Naive B cell (primary cell): ENCODE data around the gene EXOC6B. TPM values are rescaled to one million over a fixed set of nuclear protein-coding genes. Genes with fewer than 3 reads are reported as not detected.

ENCODE experiments used
- ATAC-seq, 2 donors: fragments of 150-1000 bp; cut with Tn5 transposase; 2 replicates each; pipeline ENCODE4 v1.10.0; 2021; ENCODE audit warnings: low read depth in 2 of 2, mild to moderate bottlenecking in 2 of 2, moderate library complexity in 2 of 2
- DNase-seq: peaks from one replicate; pipeline ENCODE4 v3.0.0; 2022
- H3K27ac Mint-ChIP-seq, 6 donors: one replicate each; pipeline ENCODE4 v1.8.0; 2020 to 2022; ENCODE audit warnings: mild to moderate bottlenecking in 6 of 6, mixed read lengths in 6 of 6, moderate library complexity in 5 of 6, inconsistent platforms in 2 of 6
- H3K27me3 Mint-ChIP-seq, 3 donors: one replicate each; pipeline ENCODE4 v1.8.0; 2021 to 2022; ENCODE audit warnings: mixed read lengths in 3 of 3, mild to moderate bottlenecking in 1 of 3
- H3K36me3 Mint-ChIP-seq, 2 donors: one replicate each; pipeline ENCODE4 v1.8.0; 2020 to 2022; ENCODE audit warnings: mixed read lengths in 2 of 2, inconsistent platforms in 1 of 2, mild to moderate bottlenecking in 1 of 2
- H3K4me1 Mint-ChIP-seq, 3 donors: one replicate each; pipeline ENCODE4 v1.8.0; 2020 to 2022; ENCODE audit warnings: mixed read lengths in 3 of 3, inconsistent platforms in 1 of 3, mild to moderate bottlenecking in 1 of 3, moderate library complexity in 1 of 3
- H3K4me3 Mint-ChIP-seq, 8 donors: one replicate each; pipeline ENCODE4 v1.8.0; 2020 to 2022; ENCODE audit warnings: mild to moderate bottlenecking in 8 of 8, mixed read lengths in 8 of 8, moderate library complexity in 8 of 8, inconsistent platforms in 2 of 8
- H3K9me3 Mint-ChIP-seq, 7 donors: one replicate each; pipeline ENCODE4 v1.8.0; 2020 to 2022; ENCODE audit warnings: mixed read lengths in 7 of 7, mild to moderate bottlenecking in 5 of 7, inconsistent platforms in 2 of 7, moderate library complexity in 1 of 7
- polyA plus RNA-seq, 6 donors: library from polyadenylated mRNA; unstranded; fragments of 300-500 nt; fragmentation: Illumina TruSeq; gene quantifications; one replicate each; pipeline ENCODE4 v1.2.3, GENCODE V29; 2021; ENCODE audit warnings: low read depth in 6 of 6

The EXOC6B gene
- polyA plus RNA-seq, 6 donors from 2014 or later, result 1.8 to 3.0 (median 2.6) TPM; not detected in 1

GRCh38 chr2:72800492-72800891 is 25.3 kb downstream of the EXOC6B start:
- peaks cover 0 to 5% (median 2%) of the 10 kb centered on the region in 3 donors for H3K4me1 Mint-ChIP-seq
- H3K4me3 Mint-ChIP-seq, result no peak overlapping the region
- no peak overlapping the region for H3K27ac Mint-ChIP-seq
- no peaks in the 10 kb centered on the region for H3K9me3 Mint-ChIP-seq
- H3K36me3 Mint-ChIP-seq, result peaks cover 5 to 7% of the 10 kb centered on the region in 2 donors
- DNase-seq, result no peak
- ATAC-seq, result no peak
- H3K27me3 Mint-ChIP-seq, result no peaks in the 10 kb centered on the region

GRCh38 chr2:72797740-72798139 is 28.1 kb downstream of the EXOC6B start:
- Mint-ChIP-seq H3K9me3 (peaks cover 0 to 2% (median 0%) of the 10 kb centered on the region in 7 donors), H3K4me3 (no peak overlapping the region), H3K27me3 (no peaks in the 10 kb centered on the region), H3K4me1 (peaks cover 5 to 7% (median 7%) of the 10 kb centered on the region in 3 donors), H3K27ac (no peak overlapping the region), H3K36me3 (peaks cover 7 to 11% of the 10 kb centered on the region in 2 donors)
- ATAC-seq (no peak), DNase-seq (no peak)

DNA sequence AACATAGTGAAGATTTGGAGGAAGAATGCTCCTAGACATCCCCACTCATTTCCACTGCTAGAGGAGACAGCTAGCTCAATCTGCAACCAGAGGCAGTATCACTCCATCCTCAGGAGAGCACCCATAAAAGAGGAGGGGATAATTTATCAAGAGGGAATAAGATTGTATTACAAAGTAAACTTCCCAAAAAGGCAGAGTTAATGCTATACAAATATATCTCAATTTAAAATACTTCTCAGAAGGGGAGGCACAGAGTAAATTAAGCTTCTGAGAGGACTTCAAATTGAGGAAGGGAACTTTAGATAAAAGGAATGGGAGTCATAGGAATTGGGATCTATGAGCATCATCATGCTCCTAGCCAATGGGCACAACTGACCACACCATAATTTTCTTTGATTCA is 29.1 kb downstream of the EXOC6B start:
- no peak for ATAC-seq
- peaks cover 0 to 2% (median 0%) of the 10 kb centered on the region in 7 donors for H3K9me3 Mint-ChIP-seq
- H3K27ac Mint-ChIP-seq, result peak overlapping the region in 1 of 6 donors; percentile 23
- no peaks in the 10 kb centered on the region for H3K27me3 Mint-ChIP-seq
- H3K36me3 Mint-ChIP-seq, result peaks cover 7 to 11% of the 10 kb centered on the region in 2 donors
- DNase-seq, result no peak
- H3K4me1 Mint-ChIP-seq, result peaks cover 5 to 7% (median 7%) of the 10 kb centered on the region in 3 donors
- H3K4me3 Mint-ChIP-seq, result peak overlapping the region in 1 of 8 donors; percentile 17

DNA sequence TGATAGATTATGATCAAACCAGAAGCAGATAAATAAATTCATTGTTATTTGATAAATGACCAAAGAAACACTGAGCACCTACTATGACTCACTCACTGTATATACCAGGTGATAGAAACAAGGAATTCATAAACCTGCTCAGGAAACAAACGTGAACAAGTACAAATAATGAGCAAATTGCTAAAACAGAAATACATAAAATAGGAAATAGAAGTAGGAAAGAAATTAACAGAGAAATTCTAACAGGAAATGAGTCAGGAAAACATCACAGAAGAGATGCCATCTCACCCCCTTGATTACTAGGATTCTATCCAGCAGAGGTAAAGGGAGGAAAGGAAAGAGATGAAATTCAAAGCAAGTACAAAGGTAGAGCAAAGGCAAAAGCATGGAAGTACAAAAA is 31.3 kb downstream of the EXOC6B start:
- Mint-ChIP-seq H3K9me3 (peaks cover 0 to 2% (median 0%) of the 10 kb centered on the region in 7 donors), H3K4me3 (no peak overlapping the region), H3K4me1 (peaks cover 5 to 7% (median 7%) of the 10 kb centered on the region in 3 donors), H3K27me3 (no peaks in the 10 kb centered on the region), H3K36me3 (peaks cover 7 to 11% of the 10 kb centered on the region in 2 donors), H3K27ac (peak overlapping the region in 1 of 6 donors; percentile 39)
- DNase-seq, result no peak
- ATAC-seq, result no peak

DNA sequence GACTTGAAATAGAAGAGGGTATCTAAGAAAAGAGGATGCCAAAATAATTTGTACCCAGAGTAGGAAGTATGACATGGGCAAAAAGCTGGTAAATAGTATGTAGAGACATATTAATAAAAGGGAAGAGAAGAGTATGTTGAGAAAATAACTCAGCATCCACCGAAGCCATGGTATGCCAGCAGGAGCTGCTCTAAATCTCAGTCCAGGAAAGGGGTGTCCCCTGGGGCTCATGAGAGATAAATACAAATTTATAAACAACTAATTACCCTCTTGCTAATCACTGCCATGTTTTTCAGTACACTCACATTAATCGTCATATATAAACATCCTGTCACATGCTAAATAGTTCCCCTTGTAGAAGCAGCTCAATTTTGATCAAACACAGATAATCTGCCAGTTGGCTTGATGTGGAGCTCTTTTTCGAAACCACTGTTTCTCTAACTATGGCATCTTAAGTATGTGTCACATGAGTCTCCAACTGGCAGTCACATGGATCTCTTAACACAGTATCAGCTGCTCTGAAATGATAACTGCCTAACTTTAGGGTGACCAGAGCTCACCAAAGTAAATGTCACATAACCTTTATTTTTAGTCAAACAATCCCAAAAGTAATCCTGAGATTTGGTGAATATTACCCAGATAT is 31.9 kb downstream of the EXOC6B start:
- Mint-ChIP-seq H3K4me1 (peaks cover 5 to 7% (median 7%) of the 10 kb centered on the region in 3 donors), H3K27ac (no peak overlapping the region), H3K27me3 (no peaks in the 10 kb centered on the region), H3K36me3 (peaks cover 7 to 11% of the 10 kb centered on the region in 2 donors), H3K9me3 (peaks cover 0 to 2% (median 0%) of the 10 kb centered on the region in 7 donors), H3K4me3 (no peak overlapping the region)
- DNase-seq (no peak), ATAC-seq (no peak)

GRCh38 chr2:72789241-72789640 is 36.6 kb downstream of the EXOC6B start:
- no peak for DNase-seq
- H3K36me3 Mint-ChIP-seq, result peaks cover 9 to 12% of the 10 kb centered on the region in 2 donors
- H3K4me1 Mint-ChIP-seq, result peaks cover 0 to under 1% (median 0%) of the 10 kb centered on the region in 3 donors
- H3K4me3 Mint-ChIP-seq, result no peak overlapping the region
- ATAC-seq, result no peak
- H3K27me3 Mint-ChIP-seq, result no peaks in the 10 kb centered on the region
- no peak overlapping the region for H3K27ac Mint-ChIP-seq
- peaks cover 0 to 7% (median 2%) of the 10 kb centered on the region in 7 donors for H3K9me3 Mint-ChIP-seq

- Mint-ChIP-seq H3K4me1 (no peaks in the 10 kb centered on the region), H3K27me3 (no peaks in the 10 kb centered on the region), H3K4me3 (no peak overlapping the region), H3K9me3 (peaks cover 0 to 8% (median 3%) of the 10 kb centered on the region in 7 donors), H3K27ac (no peak overlapping the region), H3K36me3 (peaks cover 13 to 16% of the 10 kb centered on the region in 2 donors)
- no peak for DNase-seq
- ATAC-seq, result no peak
Observed at GRCh38 chr2:72788756-72789155, 37.1 kb downstream of the EXOC6B start.

DNA sequence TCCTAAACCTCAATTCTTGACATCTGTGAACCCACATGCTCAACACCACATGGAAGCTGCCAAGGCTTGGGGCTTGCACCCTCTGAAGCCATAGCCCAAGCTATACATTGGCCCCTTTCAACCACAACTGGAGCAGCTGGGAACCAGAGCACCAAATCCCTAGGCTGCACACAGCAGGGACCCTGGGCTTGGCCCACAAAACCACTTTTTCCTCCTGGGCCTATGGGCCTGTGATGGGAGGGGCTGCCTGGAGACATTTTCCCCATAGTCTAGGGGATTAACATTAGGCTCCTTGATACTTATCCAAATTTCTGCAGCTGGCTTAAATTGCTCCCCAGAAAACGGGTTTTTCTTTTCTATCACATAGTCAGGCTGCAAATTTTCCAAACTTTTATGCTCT is 40.3 kb downstream of the EXOC6B start:
- no peak overlapping the region for H3K4me3 Mint-ChIP-seq
- DNase-seq (no peak), ATAC-seq (no peak)
- peaks cover 0 to 9% (median 4%) of the 10 kb centered on the region in 3 donors for H3K4me1 Mint-ChIP-seq
- H3K36me3 Mint-ChIP-seq, result peaks cover 13% of the 10 kb centered on the region in 2 donors
- H3K9me3 Mint-ChIP-seq, result peaks cover 0 to 8% (median 3%) of the 10 kb centered on the region in 7 donors
- H3K27ac Mint-ChIP-seq, result no peak overlapping the region
- H3K27me3 Mint-ChIP-seq, result no peaks in the 10 kb centered on the region

- H3K27me3 Mint-ChIP-seq, result no peaks in the 10 kb centered on the region
- DNase-seq (no peak), ATAC-seq (no peak)
- H3K4me3 Mint-ChIP-seq, result no peak overlapping the region
- H3K9me3 Mint-ChIP-seq, result peaks cover 2 to 8% (median 8%) of the 10 kb centered on the region in 7 donors
- peaks cover 13 to 21% of the 10 kb centered on the region in 2 donors for H3K36me3 Mint-ChIP-seq
- H3K27ac Mint-ChIP-seq, result peak overlapping the region in 1 of 6 donors; percentile 16
- H3K4me1 Mint-ChIP-seq, result peaks cover 0 to 11% (median 7%) of the 10 kb centered on the region in 3 donors
Observed at GRCh38 chr2:72782520-72782919, 43.3 kb downstream of the EXOC6B start.

DNA sequence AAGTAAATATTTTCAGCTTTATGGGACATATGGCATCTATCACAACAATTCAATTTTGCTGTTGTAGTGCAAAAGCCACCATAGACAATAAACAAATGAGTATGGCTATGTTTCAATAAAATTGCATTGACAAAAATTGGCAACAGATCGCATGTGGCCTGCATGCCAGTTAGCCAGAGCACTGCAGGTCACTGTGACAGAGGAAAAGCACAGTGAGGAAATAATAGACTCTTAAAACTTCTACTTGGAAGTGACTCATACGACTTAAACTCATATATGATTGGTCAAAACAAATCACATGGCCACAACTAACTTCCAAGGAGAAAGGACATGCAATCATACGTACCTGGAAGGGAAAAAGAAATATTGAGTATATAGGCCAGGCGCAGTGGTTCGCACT is 44.4 kb downstream of the EXOC6B start:
- H3K36me3 Mint-ChIP-seq, result peaks cover 13 to 21% of the 10 kb centered on the region in 2 donors
- H3K9me3 Mint-ChIP-seq, result peaks cover 2 to 8% (median 8%) of the 10 kb centered on the region in 7 donors
- DNase-seq (no peak), ATAC-seq (no peak)
- no peak overlapping the region for H3K27ac Mint-ChIP-seq
- no peaks in the 10 kb centered on the region for H3K27me3 Mint-ChIP-seq
- H3K4me1 Mint-ChIP-seq, result peaks cover 0 to 11% (median 7%) of the 10 kb centered on the region in 3 donors
- H3K4me3 Mint-ChIP-seq, result no peak overlapping the region

DNA sequence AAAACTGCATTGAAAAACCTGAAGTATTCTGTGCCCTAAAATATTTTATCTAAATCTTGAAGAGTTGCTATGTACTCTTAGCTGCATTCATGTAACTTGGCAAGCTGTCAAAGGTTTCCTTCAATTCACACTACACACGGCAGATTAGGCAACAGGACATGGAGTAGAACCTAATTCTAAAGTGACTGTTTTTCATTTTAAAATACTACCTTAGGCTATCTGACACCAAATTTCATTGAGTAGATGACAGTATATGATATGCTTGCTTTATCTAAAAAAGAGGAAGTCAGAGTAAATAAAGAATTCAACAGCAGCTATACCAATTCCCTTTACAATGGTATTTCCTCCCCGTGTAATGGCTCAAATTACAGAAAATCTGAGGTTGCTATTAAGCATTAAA is 45.4 kb downstream of the EXOC6B start:
- no peak overlapping the region for H3K4me3 Mint-ChIP-seq
- peaks cover 2 to 8% (median 8%) of the 10 kb centered on the region in 7 donors for H3K9me3 Mint-ChIP-seq
- H3K27me3 Mint-ChIP-seq, result no peaks in the 10 kb centered on the region
- H3K36me3 Mint-ChIP-seq, result peaks cover 13 to 21% of the 10 kb centered on the region in 2 donors
- no peak for ATAC-seq
- H3K27ac Mint-ChIP-seq, result peak overlapping the region in 1 of 6 donors; percentile 24
- H3K4me1 Mint-ChIP-seq, result peaks cover 0 to 11% (median 7%) of the 10 kb centered on the region in 3 donors
- DNase-seq, result no peak

GRCh38 chr2:72779495-72779894 is 46.3 kb downstream of the EXOC6B start:
- Mint-ChIP-seq H3K4me3 (no peak overlapping the region), H3K4me1 (peaks cover 0 to 11% (median 7%) of the 10 kb centered on the region in 3 donors), H3K36me3 (peaks cover 8 to 14% of the 10 kb centered on the region in 2 donors), H3K27ac (no peak overlapping the region), H3K27me3 (no peaks in the 10 kb centered on the region), H3K9me3 (peaks cover 2 to 8% (median 5%) of the 10 kb centered on the region in 7 donors)
- no peak for ATAC-seq
- DNase-seq, result no peak

DNA sequence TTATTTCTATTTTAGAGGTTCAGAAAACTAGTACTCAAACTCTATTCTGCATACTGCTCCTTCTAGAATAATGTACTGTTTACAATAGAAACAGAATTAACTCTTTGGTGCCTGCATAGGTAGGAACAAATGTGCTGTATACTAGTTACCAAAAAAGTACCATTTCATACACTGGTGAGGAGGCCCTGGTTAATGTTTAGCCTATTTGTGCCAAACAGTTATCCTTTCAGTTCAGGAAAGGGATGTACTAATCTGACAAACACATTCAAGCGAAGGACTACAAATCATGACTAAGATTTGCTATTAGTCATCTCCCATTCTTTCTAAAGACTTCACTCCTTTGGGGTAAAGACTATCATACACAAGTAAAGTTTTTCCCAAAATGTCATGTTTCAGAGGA is 47.4 kb downstream of the EXOC6B start:
- H3K4me1 Mint-ChIP-seq, result peaks cover 0 to 11% (median 7%) of the 10 kb centered on the region in 3 donors
- no peaks in the 10 kb centered on the region for H3K27me3 Mint-ChIP-seq
- no peak overlapping the region for H3K4me3 Mint-ChIP-seq
- H3K36me3 Mint-ChIP-seq, result peaks cover 0 to 8% of the 10 kb centered on the region in 2 donors
- ATAC-seq, result no peak
- peaks cover 0 to 8% (median 4%) of the 10 kb centered on the region in 7 donors for H3K9me3 Mint-ChIP-seq
- DNase-seq, result no peak
- no peak overlapping the region for H3K27ac Mint-ChIP-seq

DNA sequence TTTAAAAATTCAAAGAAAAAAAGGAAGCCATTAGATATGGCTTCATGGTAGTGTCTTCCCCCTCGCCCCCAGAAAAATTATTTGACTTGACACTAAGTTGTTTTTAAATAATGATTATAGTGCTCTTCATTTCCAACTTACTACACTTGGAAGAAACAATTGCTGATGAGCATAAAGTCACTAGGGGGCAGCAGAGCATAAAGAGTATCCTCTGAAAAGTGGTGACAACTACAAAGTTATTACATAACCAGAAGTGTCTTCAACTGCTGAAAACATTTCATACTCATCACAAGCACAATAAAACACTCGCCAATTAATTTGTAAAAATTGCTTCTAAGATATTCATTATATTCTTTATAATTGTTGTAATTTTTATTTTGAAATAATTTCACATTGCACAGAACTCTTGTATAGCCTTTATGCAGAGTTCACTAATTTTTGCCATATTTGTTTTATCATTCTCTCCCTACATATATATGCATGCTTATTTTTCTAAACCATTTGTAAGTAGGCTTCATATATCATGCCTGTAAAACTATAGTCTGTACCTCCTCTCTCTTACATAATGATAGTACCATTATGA is 54.9 kb downstream of the EXOC6B start:
- ATAC-seq (peak in 1 of 2 donors; percentile 30), DNase-seq (peak; percentile 51)
- no peaks in the 10 kb centered on the region for H3K9me3 Mint-ChIP-seq
- no peaks in the 10 kb centered on the region for H3K4me1 Mint-ChIP-seq
- no peak overlapping the region for H3K4me3 Mint-ChIP-seq
- H3K27me3 Mint-ChIP-seq, result no peaks in the 10 kb centered on the region
- H3K27ac Mint-ChIP-seq, result no peak overlapping the region
- H3K36me3 Mint-ChIP-seq, result no peaks in the 10 kb centered on the region
